GM18526 (cell line): ENCODE data around the gene CTDSPL.

Experiments used
- POLR2A ChIP-seq: IDR thresholded peaks from 3 replicates; pipeline ENCODE4 v1.6.1; 2011; ENCODE audit not compliant: insufficient read length; ENCODE audit errors: extremely low read depth

CTDSPL gene

GRCh38 chr3:37899711-37900306 is 38.1 kb downstream of the CTDSPL start:
- TF ChIP-seq POLR2A, result no peak

DNA sequence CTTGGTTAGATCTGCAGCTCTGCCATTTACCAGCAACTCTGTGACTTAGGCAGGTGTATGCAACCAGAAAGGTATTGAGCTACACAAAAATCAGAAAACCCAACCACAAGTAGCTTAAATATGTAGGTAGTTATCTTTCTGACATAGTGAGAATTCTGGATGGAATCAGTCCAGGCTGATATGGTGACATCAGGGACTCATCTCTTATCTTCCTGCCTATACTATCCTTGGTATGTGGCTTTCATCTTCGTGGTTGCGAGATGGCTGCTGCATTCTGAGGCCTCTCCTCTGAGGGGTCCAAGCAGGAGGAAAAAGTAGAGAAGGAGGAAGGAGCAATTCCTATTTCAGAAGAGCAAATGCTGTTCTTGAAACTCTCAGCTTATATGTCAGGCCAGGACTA is 40.0 kb downstream of the CTDSPL start:
- no peak for TF ChIP-seq POLR2A

- no peak for TF ChIP-seq POLR2A
Observed at GRCh38 chr3:37902674-37903073, 41.0 kb downstream of the CTDSPL start.

DNA sequence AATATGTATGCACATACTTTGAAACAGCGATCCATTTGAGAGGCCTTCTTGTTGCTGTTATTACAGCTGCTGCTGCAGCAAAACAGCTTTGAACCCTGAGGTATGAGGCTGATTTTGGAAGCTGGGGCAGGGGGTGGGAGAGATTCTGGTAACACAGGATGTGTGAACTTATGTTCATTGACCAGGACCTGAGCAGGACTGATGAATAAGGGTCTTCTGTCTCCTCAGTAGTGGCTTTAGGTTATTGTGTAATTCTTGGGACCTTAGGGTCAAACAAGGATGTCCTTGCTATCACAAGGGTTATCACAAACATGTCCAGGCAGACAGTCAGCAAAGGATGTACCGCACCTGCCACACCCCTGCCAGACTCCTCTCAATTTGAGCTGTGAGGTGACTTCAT is 41.6 kb downstream of the CTDSPL start:
- TF ChIP-seq POLR2A, result no peak

DNA sequence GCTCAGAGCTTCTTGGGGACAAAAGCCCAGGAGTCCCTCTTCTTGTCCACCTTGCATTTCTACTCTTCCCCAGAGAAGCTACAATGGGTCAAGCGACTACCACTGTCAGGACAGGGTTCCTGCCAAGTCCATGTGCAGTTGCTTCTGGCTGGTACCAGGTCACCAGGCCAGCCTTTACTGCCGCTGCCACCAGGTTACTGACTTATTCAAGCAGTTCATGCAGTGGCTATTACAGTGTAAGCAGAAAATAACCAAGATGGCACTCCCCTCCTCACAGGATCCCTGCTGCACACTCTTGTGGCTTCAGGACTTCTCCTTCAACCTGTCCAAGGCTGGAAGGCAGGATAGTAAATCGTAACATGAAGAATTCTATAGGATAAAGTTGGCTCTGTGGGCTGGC is 42.1 kb downstream of the CTDSPL start:
- TF ChIP-seq POLR2A, result no peak

- no peak for TF ChIP-seq POLR2A
Observed at GRCh38 chr3:37904601-37905000, 42.9 kb downstream of the CTDSPL start.

GRCh38 chr3:37905346-37905745 is 43.7 kb downstream of the CTDSPL start:
- TF ChIP-seq POLR2A, result no peak

DNA sequence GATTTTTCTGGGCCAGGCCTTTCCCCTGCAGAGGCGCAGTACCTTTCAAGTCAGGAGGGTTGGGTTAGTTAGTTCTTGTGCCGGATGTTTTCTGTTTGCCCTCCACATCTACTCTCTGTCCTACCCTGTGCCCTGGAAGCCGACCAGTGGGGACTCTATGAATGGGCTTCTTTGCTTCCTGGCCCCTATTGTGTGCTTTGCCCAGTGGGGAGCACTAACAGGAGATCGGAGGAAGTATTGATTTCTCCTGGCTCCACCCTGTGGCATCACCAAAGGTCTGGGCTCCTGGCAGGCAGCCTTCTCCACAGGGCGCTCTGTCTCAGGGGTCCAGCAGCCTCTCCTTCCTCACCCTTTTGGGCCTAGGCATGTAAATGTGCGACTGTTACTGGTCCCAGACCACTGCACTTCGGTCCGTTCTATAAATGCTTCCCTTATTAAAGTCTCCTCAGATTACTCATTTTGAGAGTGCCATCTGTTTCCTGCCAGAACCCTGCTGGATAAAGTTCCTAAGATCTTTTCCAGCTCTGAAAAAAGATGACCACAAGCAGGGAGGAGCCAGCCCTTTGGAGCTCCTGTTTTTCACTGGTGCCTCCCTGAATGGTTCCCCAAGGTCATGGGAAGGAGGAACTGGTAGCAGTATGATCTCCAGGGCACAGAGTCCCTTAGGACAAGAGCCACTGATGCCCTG is 44.5 kb downstream of the CTDSPL start:
- no peak for TF ChIP-seq POLR2A

- no peak for TF ChIP-seq POLR2A
Observed at GRCh38 chr3:37906734-37907282, 45.1 kb downstream of the CTDSPL start.

DNA sequence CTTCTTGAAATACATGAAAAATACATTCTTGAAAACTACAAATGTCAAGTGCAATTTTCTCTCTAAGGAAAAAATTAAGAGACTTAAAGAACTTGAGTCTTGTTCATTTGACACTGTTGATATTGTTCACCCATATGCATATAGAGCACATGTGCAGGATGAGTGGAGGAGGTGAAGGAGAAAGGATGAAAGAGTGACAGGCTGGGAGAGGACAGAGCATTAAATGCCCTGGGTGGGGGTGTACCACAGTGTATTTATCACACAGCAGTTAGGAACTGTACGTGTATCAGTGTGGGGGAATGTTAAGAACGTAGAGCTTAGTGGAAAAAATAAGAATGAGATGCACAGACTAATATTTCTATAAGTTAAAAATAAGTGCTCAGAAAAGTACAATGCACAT is 45.7 kb downstream of the CTDSPL start:
- no peak for TF ChIP-seq POLR2A

GRCh38 chr3:37907906-37908305 is 46.2 kb downstream of the CTDSPL start:
- TF ChIP-seq POLR2A, result no peak

GRCh38 chr3:37909067-37909911 is 47.6 kb downstream of the CTDSPL start:
- no peak for TF ChIP-seq POLR2A

GRCh38 chr3:37910671-37911400 is 49.2 kb downstream of the CTDSPL start:
- TF ChIP-seq POLR2A, result no peak

- no peak for TF ChIP-seq POLR2A
Observed at GRCh38 chr3:37912052-37912733, 50.5 kb downstream of the CTDSPL start.

GRCh38 chr3:37913522-37913921 is 51.8 kb downstream of the CTDSPL start:
- no peak for TF ChIP-seq POLR2A
